Left lung (tissue), 10 donors: ENCODE measurements around the gene FPR1. TPM values are rescaled to one million over a fixed set of nuclear protein-coding genes. Genes with fewer than 3 reads are reported as not detected.

Experiments
- ATAC-seq: fragments of 200-7000 bp; cut with Tn5 transposase; one replicate; pipeline ENCODE4 v1.9.1; 2020; ENCODE audit warnings: moderate library complexity
- DNase-seq, 4 donors: peaks; one replicate each; pipeline ENCODE4 v3.0.0-alpha.2; 2013 to 2020
- H3K27ac ChIP-seq, 2 donors: fragments of 200-600 bp; sonication (generic) in 1 of 2; one replicate each; pipeline versions ENCODE4 v1.5.0 to v1.8.0; 2020 to 2021
- H3K27me3 ChIP-seq, 2 donors: fragments of 200-600 bp; sonication (generic) in 1 of 2; one replicate each; pipeline versions ENCODE4 v1.5.0 to v1.8.0; 2020 to 2021
- H3K36me3 ChIP-seq, 2 donors: fragments of 200-600 bp; sonication (generic) in 1 of 2; one replicate each; pipeline versions ENCODE4 v1.5.0 to v1.8.0; 2020 to 2021
- H3K4me1 ChIP-seq, 2 donors: fragments of 200-600 bp; one replicate each; pipeline ENCODE4 v1.8.0; 2021
- H3K4me3 ChIP-seq, 2 donors: fragments of 200-600 bp; sonication (generic) in 1 of 2; one replicate each; pipeline versions ENCODE4 v1.5.0 to v1.8.0; 2020 to 2021; ENCODE audit warnings: mild to moderate bottlenecking in 1 of 2
- H3K9me3 ChIP-seq, 2 donors: fragments of 200-600 bp; sonication (generic) in 1 of 2; one replicate each; pipeline versions ENCODE4 v1.5.0 to v1.8.0; 2020 to 2021
- intact Hi-C, 2 donors: fragments of 100-400 bp; cut with DNase I; formaldehyde crosslinking; loops; one replicate each; pipeline versions ENCODE4 v1.11.2 to v1.14.2; 2022
- polyA plus RNA-seq, 6 donors: library from polyadenylated mRNA; unstranded; fragments of 120-200 nt; gene quantifications; one replicate each; pipeline ENCODE4 v1.2.1, GENCODE V29; 2013; ENCODE audit not compliant: insufficient read length in 6 of 6
- total RNA-seq, 2 donors: library from RNA; stranded (reverse); fragmentation: NEBNext Ultra II Directional; extraction: Animal tissue kit (Norgen Biotek cat#: 25700); gene quantifications; one replicate each; pipeline ENCODE4 v1.2.1, GENCODE V29; 2021
- TF ChIP-seq, protein P1 (sequence below), 2 donors: fragments of 200-600 bp; sonication (generic) in 1 of 2; IDR thresholded peaks; one replicate each; pipeline versions ENCODE4 v1.5.0 to v1.8.0; 2021; ENCODE audit warnings: antibody characterized with exemption in 2 of 2
- donor health status: DM: no; HTN: yes; CAD: no.
- donor health status: DM: no; HTN: no; CAD: no.

Gene FPR1
- total and polyA plus RNA-seq, 8 donors: 1.6 to 193 (median 2.2) TPM

DNA sequence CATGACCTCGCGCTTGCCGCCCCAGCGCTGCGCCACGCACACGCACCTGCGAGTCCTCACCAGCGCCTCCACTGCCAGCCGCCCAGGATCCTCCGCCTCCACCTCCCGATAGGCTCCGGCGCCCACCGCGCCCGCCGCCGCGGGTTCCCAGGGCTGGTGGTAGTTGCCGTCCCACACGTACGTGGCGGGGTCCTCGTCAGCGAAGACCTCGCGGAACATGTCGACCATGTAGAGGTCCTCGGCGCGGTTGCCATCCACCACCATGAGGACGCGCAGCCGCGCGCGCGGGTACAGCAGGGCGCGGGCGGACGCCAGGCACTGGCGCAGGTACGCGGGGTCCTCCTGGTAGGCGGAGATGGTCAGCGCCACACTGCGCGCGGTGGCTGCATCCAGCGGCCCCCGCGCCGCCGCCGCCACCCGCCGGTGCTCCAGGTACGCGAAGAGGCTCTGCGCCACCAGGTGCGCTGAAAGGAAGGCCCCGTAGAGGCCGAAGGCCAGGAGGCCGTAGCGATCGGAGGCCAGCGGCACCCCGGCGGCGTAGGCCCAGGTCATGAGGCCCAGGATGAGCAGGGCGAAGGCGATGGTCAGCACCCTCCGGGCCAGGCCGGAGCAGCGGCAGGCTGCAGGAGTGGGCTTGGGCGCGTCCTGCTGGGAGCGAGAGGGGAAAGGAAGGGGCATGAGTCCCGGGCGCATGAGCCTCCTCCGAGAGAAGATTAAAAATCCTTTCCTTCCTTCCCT lies 32.3 kb downstream of the FPR1 start:
- ATAC-seq (no peak), DNase-seq (no peak)
- Histone ChIP-seq H3K36me3 (no peaks in the 10 kb centered on the region), H3K9me3 (no peaks in the 10 kb centered on the region), H3K27me3 (peaks cover 34 to 89% of the 10 kb centered on the region in 2 donors), H3K4me1 (peaks cover 0 to 6% of the 10 kb centered on the region in 2 donors), H3K4me3 (peak overlapping the region in 1 of 2 donors; percentile 11), H3K27ac (no peak overlapping the region)
- intact Hi-C loops: no loop called here
- TF ChIP-seq, protein P1, sequence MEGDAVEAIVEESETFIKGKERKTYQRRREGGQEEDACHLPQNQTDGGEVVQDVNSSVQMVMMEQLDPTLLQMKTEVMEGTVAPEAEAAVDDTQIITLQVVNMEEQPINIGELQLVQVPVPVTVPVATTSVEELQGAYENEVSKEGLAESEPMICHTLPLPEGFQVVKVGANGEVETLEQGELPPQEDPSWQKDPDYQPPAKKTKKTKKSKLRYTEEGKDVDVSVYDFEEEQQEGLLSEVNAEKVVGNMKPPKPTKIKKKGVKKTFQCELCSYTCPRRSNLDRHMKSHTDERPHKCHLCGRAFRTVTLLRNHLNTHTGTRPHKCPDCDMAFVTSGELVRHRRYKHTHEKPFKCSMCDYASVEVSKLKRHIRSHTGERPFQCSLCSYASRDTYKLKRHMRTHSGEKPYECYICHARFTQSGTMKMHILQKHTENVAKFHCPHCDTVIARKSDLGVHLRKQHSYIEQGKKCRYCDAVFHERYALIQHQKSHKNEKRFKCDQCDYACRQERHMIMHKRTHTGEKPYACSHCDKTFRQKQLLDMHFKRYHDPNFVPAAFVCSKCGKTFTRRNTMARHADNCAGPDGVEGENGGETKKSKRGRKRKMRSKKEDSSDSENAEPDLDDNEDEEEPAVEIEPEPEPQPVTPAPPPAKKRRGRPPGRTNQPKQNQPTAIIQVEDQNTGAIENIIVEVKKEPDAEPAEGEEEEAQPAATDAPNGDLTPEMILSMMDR (IDR thresholded peaks at IDR 0.05): no peak

DNA sequence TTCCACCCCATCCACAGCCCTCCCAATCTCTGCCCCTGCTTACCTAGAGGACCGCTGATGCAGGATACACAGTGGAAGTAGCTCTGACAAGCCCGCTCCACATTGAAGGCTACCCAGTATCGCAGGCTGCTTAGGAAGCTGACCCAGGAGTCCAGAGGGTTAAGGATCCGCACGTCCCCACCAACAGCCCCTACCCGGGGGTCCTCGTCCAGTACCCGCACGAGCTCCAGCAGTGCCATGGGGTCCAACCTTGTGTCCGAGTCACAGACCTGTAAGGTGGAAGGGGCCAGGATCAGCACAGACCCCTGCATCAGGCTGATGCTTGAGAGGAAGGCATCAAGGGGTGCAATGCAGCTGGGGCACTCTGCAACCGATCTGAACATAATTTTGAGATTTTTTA lies 34.8 kb downstream of the FPR1 start:
- H3K27me3 ChIP-seq: peaks cover 34 to 64% of the 10 kb centered on the region in 2 donors
- DNase-seq (no peak), ATAC-seq (no peak)
- TF ChIP-seq, protein P1 (IDR thresholded peaks at IDR 0.05): no peak
- intact Hi-C loops: no loop called here
- no peaks in the 10 kb centered on the region for H3K36me3 ChIP-seq
- no peaks in the 10 kb centered on the region for H3K9me3 ChIP-seq
- peaks cover 0 to 6% of the 10 kb centered on the region in 2 donors for H3K4me1 ChIP-seq
- H3K27ac ChIP-seq: no peak overlapping the region
- no peak overlapping the region for H3K4me3 ChIP-seq

DNA sequence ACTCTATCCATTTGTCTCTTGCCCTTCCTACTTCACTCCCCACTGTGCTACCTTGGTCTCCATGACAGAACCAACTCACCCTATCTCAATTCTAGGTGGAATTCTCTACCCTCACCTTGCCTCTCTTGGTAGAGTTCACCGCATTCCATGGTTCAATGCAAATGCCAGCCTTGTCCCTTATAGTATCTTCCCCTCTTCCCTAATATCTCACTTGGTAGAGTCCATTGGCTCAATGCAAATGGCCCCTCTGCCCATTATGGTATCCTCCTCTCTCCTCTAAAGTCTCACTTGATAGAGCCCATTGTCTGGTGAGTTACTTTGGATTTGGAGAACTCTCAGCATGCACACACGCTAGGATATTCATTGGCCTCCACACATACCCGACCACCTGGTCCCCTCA lies 35.8 kb downstream of the FPR1 start:
- Histone ChIP-seq H3K4me3 (no peak overlapping the region), H3K9me3 (no peaks in the 10 kb centered on the region), H3K27ac (no peak overlapping the region), H3K36me3 (no peaks in the 10 kb centered on the region), H3K27me3 (peaks cover 27 to 53% of the 10 kb centered on the region in 2 donors), H3K4me1 (peaks cover 0 to 6% of the 10 kb centered on the region in 2 donors)
- DNase-seq (no peak), ATAC-seq (no peak)
- intact Hi-C loops: no loop called here
- TF ChIP-seq, protein P1 (IDR thresholded peaks at IDR 0.05): no peak

DNA sequence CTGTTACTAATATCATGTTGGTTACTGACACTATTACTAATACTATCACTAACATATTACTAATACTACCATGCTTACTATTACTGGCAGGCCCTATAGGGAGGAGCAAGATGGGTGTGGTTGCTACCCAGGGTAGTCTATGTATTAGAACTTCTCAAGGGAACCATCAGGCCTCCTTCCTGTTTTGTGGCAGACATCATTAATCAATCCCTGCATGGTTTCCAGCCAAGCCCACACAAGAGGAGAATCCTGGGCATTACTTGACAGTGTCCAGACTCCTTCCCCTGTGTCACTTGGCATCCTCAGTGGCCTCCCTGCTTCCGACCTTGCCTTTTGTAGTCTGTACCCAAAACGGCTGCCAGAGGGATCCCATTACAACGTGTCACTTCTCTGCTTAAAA lies 36.8 kb downstream of the FPR1 start:
- intact Hi-C loops: no loop called here
- no peak for DNase-seq
- H3K36me3 ChIP-seq: no peaks in the 10 kb centered on the region
- H3K4me3 ChIP-seq: no peak overlapping the region
- ATAC-seq: no peak
- H3K9me3 ChIP-seq: no peaks in the 10 kb centered on the region
- TF ChIP-seq, protein P1 (IDR thresholded peaks at IDR 0.05): no peak
- peaks cover 0 to 6% of the 10 kb centered on the region in 2 donors for H3K4me1 ChIP-seq
- peaks cover 17 to 43% of the 10 kb centered on the region in 2 donors for H3K27me3 ChIP-seq
- H3K27ac ChIP-seq: no peak overlapping the region

DNA sequence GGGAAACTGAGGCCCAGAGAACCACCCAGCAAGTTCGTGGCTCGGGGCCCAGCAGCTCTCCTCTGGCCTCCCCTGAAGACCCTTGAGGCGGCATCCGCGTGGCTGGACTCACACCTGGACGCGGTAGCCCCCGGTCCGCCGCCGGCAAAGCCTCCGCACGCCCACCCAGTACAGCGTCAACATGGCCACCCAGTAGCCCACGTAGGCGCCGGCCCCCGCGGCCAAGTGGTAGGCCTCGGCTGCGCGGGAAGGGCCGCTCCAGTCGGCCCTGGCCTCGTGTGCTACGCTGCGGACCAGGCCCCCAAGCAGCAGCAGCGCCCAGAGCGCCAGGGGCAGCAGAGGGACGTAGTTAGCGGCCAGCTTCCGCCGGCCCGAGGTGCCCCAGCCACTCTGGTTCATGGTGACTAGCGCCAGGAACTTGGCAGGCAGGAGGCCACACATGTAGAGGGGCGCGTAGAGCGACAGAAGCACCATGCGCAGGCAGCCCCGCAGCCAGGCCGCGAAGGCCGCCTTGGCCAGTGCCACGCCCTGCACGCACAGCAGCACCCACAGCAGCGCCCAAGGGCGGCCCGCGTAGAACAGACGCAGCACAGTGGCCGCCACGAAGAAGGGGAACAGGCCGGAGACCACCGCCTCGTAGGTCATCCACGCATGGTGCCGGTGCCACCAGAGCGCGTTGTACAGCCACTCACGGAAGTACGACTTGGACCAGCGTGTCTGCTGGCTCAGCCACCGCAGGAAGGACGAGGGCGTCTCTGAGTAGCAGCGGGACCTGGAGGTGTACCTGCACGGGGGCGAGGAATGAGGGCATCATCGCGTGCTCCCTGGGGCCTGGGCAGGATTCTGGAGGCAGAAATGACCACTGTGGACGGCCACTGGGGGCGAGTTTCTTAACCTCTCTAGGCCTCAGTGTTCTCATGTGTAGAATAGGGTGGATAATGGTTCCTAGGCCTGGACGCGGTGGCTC lies 38.1 kb downstream of the FPR1 start:
- Histone ChIP-seq H3K9me3 (no peaks in the 10 kb centered on the region), H3K36me3 (no peaks in the 10 kb centered on the region), H3K27me3 (peaks cover 4 to 31% of the 10 kb centered on the region in 2 donors), H3K27ac (no peak overlapping the region), H3K4me1 (no peaks in the 10 kb centered on the region), H3K4me3 (no peak overlapping the region)
- TF ChIP-seq, protein P1 (IDR thresholded peaks at IDR 0.05): no peak
- DNase-seq (no peak), ATAC-seq (no peak)
- intact Hi-C loops: no loop called here
